ENCODE results near the gene PITPNC1.

DNA sequence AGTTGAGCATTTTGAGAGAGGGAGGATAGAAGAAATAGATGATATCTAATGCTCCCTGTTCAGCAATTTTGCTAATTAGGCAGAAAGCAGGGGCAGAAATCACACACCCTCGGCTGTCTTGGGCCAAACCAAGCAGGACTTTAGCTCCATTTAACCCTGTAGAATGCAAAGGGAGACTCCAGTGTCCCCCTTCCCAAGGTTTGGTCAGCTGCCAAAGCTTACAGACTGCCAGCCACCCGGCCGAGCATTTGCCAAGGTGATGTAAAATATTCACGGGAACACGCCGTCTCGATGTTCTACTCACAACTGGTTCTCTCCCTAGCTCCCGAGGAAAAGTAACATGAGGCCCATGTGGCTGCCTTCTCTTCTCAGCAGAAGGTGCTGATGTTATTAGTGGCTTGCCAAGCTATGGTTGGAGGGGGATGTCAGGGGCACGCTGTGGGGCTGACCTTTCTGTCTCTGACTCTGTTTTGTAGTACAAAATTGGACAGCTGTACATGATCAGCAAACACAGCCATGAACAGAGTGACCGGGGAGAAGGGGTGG lies 155.3 kb downstream of the PITPNC1 start:
- TF ChIP-seq, protein P1, sequence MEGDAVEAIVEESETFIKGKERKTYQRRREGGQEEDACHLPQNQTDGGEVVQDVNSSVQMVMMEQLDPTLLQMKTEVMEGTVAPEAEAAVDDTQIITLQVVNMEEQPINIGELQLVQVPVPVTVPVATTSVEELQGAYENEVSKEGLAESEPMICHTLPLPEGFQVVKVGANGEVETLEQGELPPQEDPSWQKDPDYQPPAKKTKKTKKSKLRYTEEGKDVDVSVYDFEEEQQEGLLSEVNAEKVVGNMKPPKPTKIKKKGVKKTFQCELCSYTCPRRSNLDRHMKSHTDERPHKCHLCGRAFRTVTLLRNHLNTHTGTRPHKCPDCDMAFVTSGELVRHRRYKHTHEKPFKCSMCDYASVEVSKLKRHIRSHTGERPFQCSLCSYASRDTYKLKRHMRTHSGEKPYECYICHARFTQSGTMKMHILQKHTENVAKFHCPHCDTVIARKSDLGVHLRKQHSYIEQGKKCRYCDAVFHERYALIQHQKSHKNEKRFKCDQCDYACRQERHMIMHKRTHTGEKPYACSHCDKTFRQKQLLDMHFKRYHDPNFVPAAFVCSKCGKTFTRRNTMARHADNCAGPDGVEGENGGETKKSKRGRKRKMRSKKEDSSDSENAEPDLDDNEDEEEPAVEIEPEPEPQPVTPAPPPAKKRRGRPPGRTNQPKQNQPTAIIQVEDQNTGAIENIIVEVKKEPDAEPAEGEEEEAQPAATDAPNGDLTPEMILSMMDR (IDR thresholded peaks at IDR 0.05): no peak
- no peak for TF ChIP-seq ZFX (IDR thresholded peaks at IDR 0.05; ENCODE audit: borderline replicate concordance)
